GM12878 (cell line): Measurements from ENCODE around the gene ITGB5. TPM values are rescaled to one million over a fixed set of nuclear protein-coding genes. Genes with fewer than 3 reads are reported as not detected.

Experiments used
- ATAC-seq: fragments of 200-7000 bp; cut with Tn5 transposase; 3 replicates; pipeline ENCODE4 v1.9.1; 2020; ENCODE audit warnings: mild to moderate bottlenecking, moderate library complexity
- BruUV-seq: library from RNA; stranded (reverse); fragments of 400-500 nt; replicated peaks from 2 replicates; lab custom pipeline; 2021; lab: Mats Ljungman, UMichigan
- CTCF ChIA-PET: fragments of 300-600 bp; sonication (Branson Sonifier 250); formaldehyde crosslinking; extraction: SDS; loops from one replicate; lab custom pipeline; 2021; ENCODE audit warnings: inconsistent platforms; lab: Yijun Ruan, JAX
- POLR2A ChIA-PET: fragments of 350-600 bp; formaldehyde crosslinking; extraction: SDS; loops from one replicate; lab custom pipeline; 2021; ENCODE audit warnings: inconsistent platforms; lab: Charles Lee
- RAD21 ChIA-PET: fragments of 300-600 bp; sonication (Branson Sonifier 250); formaldehyde crosslinking; loops from one replicate; lab custom pipeline; 2023; ENCODE audit warnings: antibody characterized with exemption; ENCODE audit not compliant: unreplicated experiment; lab: Charles Lee
- SMC1A ChIA-PET: fragments of 300-600 bp; sonication (Branson Sonifier 250); formaldehyde crosslinking; loops from one replicate; lab custom pipeline; 2023; ENCODE audit not compliant: unreplicated experiment, uncharacterized antibody; lab: Charles Lee
- DNase-seq: peaks from one replicate; pipeline ENCODE4 v3.0.0-alpha.2; 2011; ENCODE audit warnings: low read depth, low spot score
- FAIRE-seq: peaks from 3 replicates; lab custom pipeline; 2011; peaks lifted over from hg19 to GRCh38; lab: Jason Lieb, UNC
- H2AFZ ChIP-seq: 2 replicates; pipeline ENCODE4 v1.6.0; 2011; ENCODE audit warnings: low read depth, low read length, control low read depth; ENCODE audit not compliant: control insufficient read depth
- H3K27ac ChIP-seq: 2 replicates; pipeline ENCODE4 v1.5.1; 2011; ENCODE audit warnings: control low read depth; ENCODE audit not compliant: control insufficient read depth, insufficient read depth
- H3K27me3 ChIP-seq, 2 experiments: replicated peaks in 1 of 2; 2 replicates each; pipeline versions ENCODE4 v1.6.0 to v1.6.1; 2011; ENCODE audit warnings: low read length in 1 of 2; ENCODE audit not compliant: control insufficient read depth in 2 of 2, insufficient read depth in 2 of 2
- H3K36me3 ChIP-seq, 2 experiments: 2 replicates each; pipeline ENCODE4 v1.5.1; 2011; ENCODE audit warnings: low read length in 1 of 2; ENCODE audit not compliant: control insufficient read depth in 2 of 2, insufficient read depth in 2 of 2
- H3K4me1 ChIP-seq: 2 replicates; pipeline ENCODE4 v1.6.1; 2011; ENCODE audit warnings: mild to moderate bottlenecking, low read length, moderate library complexity, mixed read lengths; ENCODE audit not compliant: control insufficient read depth, insufficient read depth
- H3K4me2 ChIP-seq: 2 replicates; pipeline ENCODE4 v1.6.0; 2011; ENCODE audit warnings: control low read depth; ENCODE audit not compliant: control insufficient read depth, insufficient read depth
- H3K4me3 ChIP-seq: fragments of 200-600 bp; sonication (generic); 2 replicates; pipeline ENCODE4 v1.5.1; 2016
- H3K79me2 ChIP-seq: 2 replicates; pipeline ENCODE4 v1.6.0; 2011; ENCODE audit warnings: low read length; ENCODE audit not compliant: control insufficient read depth, insufficient read depth
- H3K9ac ChIP-seq: 2 replicates; pipeline ENCODE4 v1.8.0; 2011; ENCODE audit warnings: low read length, control low read depth, mixed read lengths; ENCODE audit not compliant: control insufficient read depth, insufficient read depth
- H3K9me3 ChIP-seq: replicated peaks from 3 replicates; pipeline ENCODE4 v1.5.1; 2011; ENCODE audit warnings: mild to moderate bottlenecking, low read length; ENCODE audit not compliant: control insufficient read depth, insufficient read depth
- H4K20me1 ChIP-seq: 2 replicates; pipeline ENCODE4 v1.6.0; 2011; ENCODE audit not compliant: control insufficient read depth, insufficient read depth
- BACH1 ChIP-seq: fragments of 450-650 bp; IDR thresholded peaks from 2 replicates; pipeline ENCODE4 v1.6.1; 2017; ENCODE audit warnings: mild to moderate bottlenecking, borderline replicate concordance
- CHD4 ChIP-seq: fragments of 200-600 bp; sonication (generic); IDR thresholded peaks from 2 replicates; pipeline ENCODE4 v1.6.1; 2016; ENCODE audit warnings: mild to moderate bottlenecking
- FOS ChIP-seq: IDR thresholded peaks from 3 replicates; pipeline ENCODE4 v1.6.1; 2011; ENCODE audit warnings: borderline replicate concordance; ENCODE audit not compliant: insufficient read length; ENCODE audit errors: extremely low read depth
- IKZF1 ChIP-seq: fragments of 450-650 bp; conservative IDR thresholded peaks from 2 replicates; pipeline ENCODE4 v1.6.1; 2017; ENCODE audit warnings: antibody characterized with exemption, mild to moderate bottlenecking
- LARP7 ChIP-seq: fragments of 450-650 bp; IDR thresholded peaks from 2 replicates; pipeline ENCODE4 v1.6.1; 2017; ENCODE audit warnings: mild to moderate bottlenecking
- NFIC ChIP-seq: IDR thresholded peaks from 2 replicates; pipeline ENCODE4 v1.6.1; 2012; ENCODE audit warnings: low read depth, mild to moderate bottlenecking, inconsistent platforms, low read length, moderate library complexity
- POU2F2 ChIP-seq: IDR thresholded peaks from 3 replicates; pipeline ENCODE4 v1.6.1; 2011; ENCODE audit warnings: low read depth, mild to moderate bottlenecking, low read length, borderline replicate concordance
- RCOR1 ChIP-seq: conservative IDR thresholded peaks from 2 replicates; pipeline ENCODE4 v1.6.1; 2012; ENCODE audit warnings: low read depth, low read length, improper control_type of control experiment
- SIN3A ChIP-seq: IDR thresholded peaks from 2 replicates; pipeline ENCODE4 v1.6.1; 2012; ENCODE audit warnings: low read depth, low read length, improper control_type of control experiment
- SPI1 ChIP-seq: IDR thresholded peaks from 2 replicates; pipeline ENCODE4 v1.6.1; 2011; ENCODE audit warnings: low read depth, mild to moderate bottlenecking, low read length, moderate library complexity, borderline replicate concordance; ENCODE audit not compliant: insufficient read depth
- SREBF1 ChIP-seq: IDR thresholded peaks from 2 replicates; pipeline ENCODE4 v1.6.1; 2012; ENCODE audit warnings: mild to moderate bottlenecking, low read length
- SUPT20H ChIP-seq: IDR thresholded peaks from 2 replicates; pipeline ENCODE4 v1.6.1; 2011; ENCODE audit warnings: low read depth, mild to moderate bottlenecking, low read length, moderate library complexity, borderline replicate concordance; ENCODE audit not compliant: control insufficient read depth
- SUZ12 ChIP-seq: fragments of 200-600 bp; sonication (generic); IDR thresholded peaks from one replicate; pipeline ENCODE4 v1.6.1; 2018; ENCODE audit warnings: antibody characterized with exemption, mild to moderate bottlenecking; ENCODE audit not compliant: unreplicated experiment
- TCF12 ChIP-seq: IDR thresholded peaks from 2 replicates; pipeline ENCODE4 v1.6.1; 2011; ENCODE audit warnings: low read depth, mild to moderate bottlenecking, low read length
- ZSCAN29 ChIP-seq: fragments of 450-650 bp; IDR thresholded peaks from 2 replicates; pipeline ENCODE4 v1.6.1; 2017; ENCODE audit warnings: mild to moderate bottlenecking, moderate library complexity
- WGBS: methylation state at CpG from one replicate; pipeline ENCODE4 v1.1.6; 2016; ENCODE audit warnings: low lambda C conversion rate; ENCODE audit not compliant: insufficient replicate concordance, insufficient coverage; ENCODE audit errors: missing lambda C conversion rate; 5-methylcytosine and 5-hydroxymethylcytosine counted together
- in situ Hi-C: fragments of 300-500 bp; cut with MboI; formaldehyde crosslinking; loops from 9 replicates; pipeline ENCODE4 v1.14.3; 2018; ENCODE audit warnings: mixed read lengths
- intact Hi-C: fragments of 100-400 bp; cut with micrococcal nuclease; formaldehyde crosslinking; loops from one replicate; pipeline ENCODE4 v1.14.2; 2022; ENCODE audit not compliant: unreplicated experiment
- polyA plus RNA-seq, 11 experiments: library from polyadenylated mRNA; depleted of rRNA in 4 of 11; unstranded in 6 of 11; stranded (reverse) in 5 of 11; fragments of >200 nt; fragmentation: Nextera tagmentation in 4 of 11; fragmentation: Illumina TruSeq in 1 of 11; extraction: Ambion mirVana in 4 of 11; extraction: Trizol in 1 of 11; gene quantifications; 1 replicate in 1 of 11; 2 replicates in 10 of 11; pipeline versions ENCODE4 v1.2.1 to v1.2.3, GENCODE V29; 2011 to 2016; ENCODE audit warnings: inconsistent platforms in 2 of 11, missing spikeins in 2 of 11, low read depth in 1 of 11
- total RNA-seq, 4 experiments: library from RNA; depleted of rRNA in 3 of 4; stranded (reverse); fragments of >200 nt in 3 of 4; fragmentation: Illumina TruSeq in 1 of 4; extraction: Trizol in 1 of 4; gene quantifications; 2 replicates each; pipeline versions ENCODE4 v1.2.1 to v1.2.3, GENCODE V29; 2013 to 2021
- TF ChIP-seq, protein P1 (sequence below): fragments of 450-650 bp; formaldehyde crosslinking; IDR thresholded peaks from 2 replicates; pipeline ENCODE4 v1.4.0; 2022; ENCODE audit warnings: mild to moderate bottlenecking, moderate library complexity
- TF ChIP-seq, protein P2 (sequence below): fragments of 450-650 bp; IDR thresholded peaks from 2 replicates; pipeline ENCODE4 v1.6.1; 2018; ENCODE audit warnings: mild to moderate bottlenecking, low read depth, moderate library complexity; ENCODE audit not compliant: partially characterized antibody
- TF ChIP-seq, protein P3 (sequence below): fragments of 450-650 bp; IDR thresholded peaks from 2 replicates; pipeline ENCODE4 v1.6.1; 2017; ENCODE audit warnings: mild to moderate bottlenecking

ITGB5 gene
- total and polyA plus RNA-seq, 10 of the 15 experiments (the other 5 are each of a cell fraction or from before 2014, with no cell fraction given) = 0.05 to 10.0 (median 0.83) TPM; not detected in 2

DNA sequence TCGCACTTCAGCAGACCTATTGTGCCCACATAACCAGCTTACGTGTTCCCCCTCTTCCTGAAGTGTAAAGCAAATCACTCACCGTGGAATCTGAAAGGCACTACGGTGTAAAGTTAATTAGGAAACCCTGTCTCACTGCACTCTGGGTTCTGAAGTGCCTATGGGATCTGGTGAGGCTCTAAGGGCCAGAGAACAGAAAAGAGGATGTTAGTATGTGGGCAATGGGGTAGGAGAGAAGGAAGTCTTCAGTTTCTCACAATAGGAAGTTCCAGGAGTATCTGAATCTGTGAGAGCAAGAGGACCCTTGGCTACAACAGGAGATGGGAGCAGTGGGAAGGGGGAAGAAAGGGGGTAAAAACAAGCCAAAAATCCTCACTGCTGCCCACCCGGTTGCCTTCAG, 71.4 kb downstream of the ITGB5 start:
- Histone ChIP-seq H3K4me2 (no peak overlapping the region), H3K4me3 (no peak overlapping the region), H3K27me3 (peaks cover 0 to 10% of the 10 kb centered on the region in 2 experiments; a peak in 1 of 4 replicates), H3K36me3 (no peaks in the 10 kb centered on the region), H3K9me3 (no peaks in the 10 kb centered on the region), H2AFZ (no peak overlapping the region), H4K20me1 (no peaks in the 10 kb centered on the region), H3K9ac (no peak overlapping the region), H3K27ac (no peak overlapping the region), H3K79me2 (no peaks in the 10 kb centered on the region), H3K4me1 (no peaks in the 10 kb centered on the region)
- DNase-seq (no peak), FAIRE-seq (no peak), ATAC-seq (no peak)
- ChIA-PET POLR2A (no interaction called here), CTCF (interaction anchor here (1.1 to 2.1 kb wide), 4 partner anchors 19 to 55 kb away, joined by 3 to 10 read pairs (median 4); no protein-coding TSS in a partner anchor), RAD21 (interaction anchor here (1.2 kb wide), 1 partner anchor 56 kb away, joined by 3 read pairs; no protein-coding TSS in a partner anchor), SMC1A (interaction anchor here (0.9 to 1.2 kb wide), 2 partner anchors 46 to 55 kb away, joined by 3 read pairs; no protein-coding TSS in a partner anchor)
- intact Hi-C loops (no loop called here), in situ Hi-C loops (no loop called here)
- WGBS = 59% methylated on average over 5 of the region's 5 CpGs
- BruUV-seq = no TSS peak
- TF ChIP-seq SUZ12 = no peak
- no peak for TF ChIP-seq SREBF1
- TF ChIP-seq POU2F2 = no peak
- no peak for TF ChIP-seq SUPT20H
- no peak for TF ChIP-seq ZSCAN29
- TF ChIP-seq BACH1 = no peak
- no peak for TF ChIP-seq SPI1
- no peak for TF ChIP-seq TCF12
- no peak for TF ChIP-seq NFIC
- TF ChIP-seq, protein P1, sequence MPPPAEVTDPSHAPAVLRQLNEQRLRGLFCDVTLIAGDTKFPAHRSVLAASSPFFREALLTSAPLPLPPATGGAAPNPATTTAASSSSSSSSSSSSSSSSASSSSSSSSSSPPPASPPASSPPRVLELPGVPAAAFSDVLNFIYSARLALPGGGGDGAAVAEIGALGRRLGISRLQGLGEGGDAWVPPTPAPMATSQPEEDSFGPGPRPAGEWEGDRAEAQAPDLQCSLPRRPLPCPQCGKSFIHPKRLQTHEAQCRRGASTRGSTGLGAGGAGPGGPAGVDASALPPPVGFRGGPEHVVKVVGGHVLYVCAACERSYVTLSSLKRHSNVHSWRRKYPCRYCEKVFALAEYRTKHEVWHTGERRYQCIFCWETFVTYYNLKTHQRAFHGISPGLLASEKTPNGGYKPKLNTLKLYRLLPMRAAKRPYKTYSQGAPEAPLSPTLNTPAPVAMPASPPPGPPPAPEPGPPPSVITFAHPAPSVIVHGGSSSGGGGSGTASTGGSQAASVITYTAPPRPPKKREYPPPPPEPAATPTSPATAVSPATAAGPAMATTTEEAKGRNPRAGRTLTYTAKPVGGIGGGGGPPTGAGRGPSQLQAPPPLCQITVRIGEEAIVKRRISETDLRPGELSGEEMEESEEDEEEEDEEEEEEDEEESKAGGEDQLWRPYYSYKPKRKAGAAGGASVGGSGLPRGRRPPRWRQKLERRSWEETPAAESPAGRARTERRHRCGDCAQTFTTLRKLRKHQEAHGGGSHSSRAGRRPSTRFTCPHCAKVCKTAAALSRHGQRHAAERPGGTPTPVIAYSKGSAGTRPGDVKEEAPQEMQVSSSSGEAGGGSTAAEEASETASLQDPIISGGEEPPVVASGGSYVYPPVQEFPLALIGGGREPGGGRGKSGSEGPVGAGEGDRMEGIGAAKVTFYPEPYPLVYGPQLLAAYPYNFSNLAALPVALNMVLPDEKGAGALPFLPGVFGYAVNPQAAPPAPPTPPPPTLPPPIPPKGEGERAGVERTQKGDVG (CRISPR knock-in tag) = no peak
- TF ChIP-seq, protein P2, sequence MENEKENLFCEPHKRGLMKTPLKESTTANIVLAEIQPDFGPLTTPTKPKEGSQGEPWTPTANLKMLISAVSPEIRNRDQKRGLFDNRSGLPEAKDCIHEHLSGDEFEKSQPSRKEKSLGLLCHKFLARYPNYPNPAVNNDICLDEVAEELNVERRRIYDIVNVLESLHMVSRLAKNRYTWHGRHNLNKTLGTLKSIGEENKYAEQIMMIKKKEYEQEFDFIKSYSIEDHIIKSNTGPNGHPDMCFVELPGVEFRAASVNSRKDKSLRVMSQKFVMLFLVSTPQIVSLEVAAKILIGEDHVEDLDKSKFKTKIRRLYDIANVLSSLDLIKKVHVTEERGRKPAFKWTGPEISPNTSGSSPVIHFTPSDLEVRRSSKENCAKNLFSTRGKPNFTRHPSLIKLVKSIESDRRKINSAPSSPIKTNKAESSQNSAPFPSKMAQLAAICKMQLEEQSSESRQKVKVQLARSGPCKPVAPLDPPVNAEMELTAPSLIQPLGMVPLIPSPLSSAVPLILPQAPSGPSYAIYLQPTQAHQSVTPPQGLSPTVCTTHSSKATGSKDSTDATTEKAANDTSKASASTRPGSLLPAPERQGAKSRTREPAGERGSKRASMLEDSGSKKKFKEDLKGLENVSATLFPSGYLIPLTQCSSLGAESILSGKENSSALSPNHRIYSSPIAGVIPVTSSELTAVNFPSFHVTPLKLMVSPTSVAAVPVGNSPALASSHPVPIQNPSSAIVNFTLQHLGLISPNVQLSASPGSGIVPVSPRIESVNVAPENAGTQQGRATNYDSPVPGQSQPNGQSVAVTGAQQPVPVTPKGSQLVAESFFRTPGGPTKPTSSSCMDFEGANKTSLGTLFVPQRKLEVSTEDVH = no peak
- no peak for TF ChIP-seq FOS
- no peak for TF ChIP-seq CHD4
- TF ChIP-seq, protein P3, sequence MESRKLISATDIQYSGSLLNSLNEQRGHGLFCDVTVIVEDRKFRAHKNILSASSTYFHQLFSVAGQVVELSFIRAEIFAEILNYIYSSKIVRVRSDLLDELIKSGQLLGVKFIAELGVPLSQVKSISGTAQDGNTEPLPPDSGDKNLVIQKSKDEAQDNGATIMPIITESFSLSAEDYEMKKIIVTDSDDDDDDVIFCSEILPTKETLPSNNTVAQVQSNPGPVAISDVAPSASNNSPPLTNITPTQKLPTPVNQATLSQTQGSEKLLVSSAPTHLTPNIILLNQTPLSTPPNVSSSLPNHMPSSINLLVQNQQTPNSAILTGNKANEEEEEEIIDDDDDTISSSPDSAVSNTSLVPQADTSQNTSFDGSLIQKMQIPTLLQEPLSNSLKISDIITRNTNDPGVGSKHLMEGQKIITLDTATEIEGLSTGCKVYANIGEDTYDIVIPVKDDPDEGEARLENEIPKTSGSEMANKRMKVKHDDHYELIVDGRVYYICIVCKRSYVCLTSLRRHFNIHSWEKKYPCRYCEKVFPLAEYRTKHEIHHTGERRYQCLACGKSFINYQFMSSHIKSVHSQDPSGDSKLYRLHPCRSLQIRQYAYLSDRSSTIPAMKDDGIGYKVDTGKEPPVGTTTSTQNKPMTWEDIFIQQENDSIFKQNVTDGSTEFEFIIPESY = no peak
- no peak for TF ChIP-seq IKZF1
- TF ChIP-seq RCOR1 = no peak
- no peak for TF ChIP-seq SIN3A
- no peak for TF ChIP-seq LARP7
